ENCODE data around the gene KCNMA1.

GRCh38 chr10:77029777-77030717 lies 607.6 kb downstream of the KCNMA1 start:
- TF ChIP-seq POLR2AphosphoS5 (IDR thresholded peaks at IDR 0.05) = no peak
- no peak for TF ChIP-seq CTCF (IDR thresholded peaks at IDR 0.05)
- no peak for TF ChIP-seq EP300 (IDR thresholded peaks at IDR 0.05; ENCODE audit: low read depth)
